OCI-LY1 (cell line): ENCODE results near the gene HACD2.

Experiments
- H2AFZ ChIP-seq: fragments of 200-600 bp; sonication (generic), shearing (Covaris generic); 2 replicates; pipeline ENCODE4 v1.6.0; 2014; ENCODE audit warnings: antibody characterized with exemption, mild to moderate bottlenecking, low read length
- H3F3A ChIP-seq: fragments of 200-600 bp; sonication (generic), shearing (Covaris generic); 2 replicates; pipeline ENCODE4 v1.6.0; 2014; ENCODE audit warnings: mild to moderate bottlenecking, antibody characterized with exemption, low read length, moderate library complexity; ENCODE audit not compliant: insufficient read depth
- H3K27ac ChIP-seq: fragments of 200-600 bp; sonication (generic); 2 replicates; pipeline ENCODE4 v1.5.1; 2014; ENCODE audit warnings: low read length, mixed run types, mild to moderate bottlenecking, low read depth; ENCODE audit not compliant: poor library complexity, severe bottlenecking
- H3K27me3 ChIP-seq: fragments of 200-600 bp; sonication (generic); 2 replicates; pipeline ENCODE4 v1.6.0; 2014; ENCODE audit warnings: antibody characterized with exemption, mild to moderate bottlenecking, low read length, moderate library complexity; ENCODE audit not compliant: insufficient read depth
- H3K36me3 ChIP-seq: fragments of 200-600 bp; sonication (generic); 2 replicates; pipeline ENCODE4 v1.6.1; 2014; ENCODE audit warnings: mild to moderate bottlenecking, antibody characterized with exemption, low read length, moderate library complexity, mixed read lengths; ENCODE audit not compliant: insufficient read depth
- H3K4me1 ChIP-seq: fragments of 200-600 bp; sonication (generic); 2 replicates; pipeline ENCODE4 v1.5.1; 2014; ENCODE audit warnings: mild to moderate bottlenecking, low read length, moderate library complexity; ENCODE audit not compliant: insufficient read depth, severe bottlenecking
- H3K4me2 ChIP-seq: fragments of 200-600 bp; sonication (generic), shearing (Covaris generic); 2 replicates; pipeline ENCODE4 v1.6.1; 2014; ENCODE audit warnings: low read length
- H3K4me3 ChIP-seq: fragments of 200-600 bp; sonication (generic); 2 replicates; pipeline ENCODE4 v1.5.1; 2014; ENCODE audit warnings: low read length, low read depth, mild to moderate bottlenecking, mixed read lengths; ENCODE audit not compliant: poor library complexity, severe bottlenecking
- H3K79me2 ChIP-seq: fragments of 200-600 bp; shearing (Covaris generic); 2 replicates; pipeline ENCODE4 v1.6.1; 2016; ENCODE audit warnings: mixed run types, low read length, mixed read lengths; ENCODE audit not compliant: insufficient read depth
- H3K9ac ChIP-seq: fragments of 200-600 bp; sonication (generic), shearing (Covaris generic); 2 replicates; pipeline ENCODE4 v1.6.1; 2014; ENCODE audit warnings: mild to moderate bottlenecking, low read length, mixed read lengths
- H3K9me2 ChIP-seq: fragments of 200-600 bp; sonication (generic), shearing (Covaris generic); 2 replicates; pipeline ENCODE4 v1.6.1; 2014; ENCODE audit warnings: low read depth, mild to moderate bottlenecking, low read length, mixed read lengths
- H3K9me3 ChIP-seq: fragments of 200-600 bp; shearing (Covaris generic); 2 replicates; pipeline ENCODE4 v1.6.1; 2014; ENCODE audit warnings: low read length, mixed read lengths
- H4K20me1 ChIP-seq: fragments of 200-600 bp; sonication (generic), shearing (Covaris generic); 2 replicates; pipeline ENCODE4 v1.6.0; 2016; ENCODE audit warnings: mild to moderate bottlenecking, low read length; ENCODE audit not compliant: insufficient read depth
- CTCF ChIP-seq: fragments of 200-600 bp; sonication (generic), shearing (Covaris generic); IDR thresholded peaks from 2 replicates; pipeline ENCODE4 v1.5.1; 2017; ENCODE audit warnings: mild to moderate bottlenecking, antibody characterized with exemption, low read length, moderate library complexity, mixed read lengths
- EZH2 ChIP-seq: fragments of 200-600 bp; sonication (generic), shearing (Covaris generic); IDR thresholded peaks from 2 replicates; pipeline ENCODE4 v1.8.0; 2017; ENCODE audit warnings: borderline replicate concordance, mixed run types, mild to moderate bottlenecking, antibody characterized with exemption, low read length, moderate library complexity, mixed read lengths

The HACD2 gene

GRCh38 chr3:123475786-123476185 is 109.1 kb downstream of the HACD2 start:
- Histone ChIP-seq H3K27me3 (no peaks in the 10 kb centered on the region), H3K9me2 (no peaks in the 10 kb centered on the region), H3K79me2 (no peaks in the 10 kb centered on the region), H4K20me1 (no peaks in the 10 kb centered on the region), H3K4me1 (no peaks in the 10 kb centered on the region), H3K4me2 (no peak overlapping the region), H3K4me3 (no peak overlapping the region), H3K36me3 (no peaks in the 10 kb centered on the region), H3K9ac (no peak overlapping the region), H3F3A (no peaks in the 10 kb centered on the region), H2AFZ (no peak overlapping the region), H3K9me3 (no peaks in the 10 kb centered on the region), H3K27ac (no peak overlapping the region)
- TF ChIP-seq CTCF (no peak), EZH2 (no peak)

GRCh38 chr3:123471106-123471505 is 113.7 kb downstream of the HACD2 start:
- no peak overlapping the region for H3K4me3 ChIP-seq
- H2AFZ ChIP-seq: no peak overlapping the region
- no peaks in the 10 kb centered on the region for H3K9me2 ChIP-seq
- H3K4me1 ChIP-seq: no peaks in the 10 kb centered on the region
- H3F3A ChIP-seq: no peaks in the 10 kb centered on the region
- H3K4me2 ChIP-seq: no peak overlapping the region
- no peak for TF ChIP-seq EZH2
- TF ChIP-seq CTCF: no peak
- no peaks in the 10 kb centered on the region for H3K9me3 ChIP-seq
- H4K20me1 ChIP-seq: no peaks in the 10 kb centered on the region
- H3K27me3 ChIP-seq: no peaks in the 10 kb centered on the region
- H3K9ac ChIP-seq: no peak overlapping the region
- H3K79me2 ChIP-seq: no peaks in the 10 kb centered on the region
- no peaks in the 10 kb centered on the region for H3K36me3 ChIP-seq
- H3K27ac ChIP-seq: no peak overlapping the region

GRCh38 chr3:123469323-123469995 is 115.4 kb downstream of the HACD2 start:
- H3K27ac ChIP-seq: no peak overlapping the region
- TF ChIP-seq EZH2 (no peak), CTCF (no peak)
- no peaks in the 10 kb centered on the region for H3K36me3 ChIP-seq
- no peaks in the 10 kb centered on the region for H3K4me1 ChIP-seq
- H3K9me2 ChIP-seq: no peaks in the 10 kb centered on the region
- no peaks in the 10 kb centered on the region for H4K20me1 ChIP-seq
- no peaks in the 10 kb centered on the region for H3K79me2 ChIP-seq
- no peaks in the 10 kb centered on the region for H3F3A ChIP-seq
- H3K27me3 ChIP-seq: no peaks in the 10 kb centered on the region
- H3K9ac ChIP-seq: no peak overlapping the region
- H3K4me2 ChIP-seq: no peak overlapping the region
- H3K9me3 ChIP-seq: no peaks in the 10 kb centered on the region
- no peak overlapping the region for H3K4me3 ChIP-seq
- H2AFZ ChIP-seq: no peak overlapping the region
